Thyroid gland (tissue), 4 donors: ENCODE measurements around the gene RPL15. TPM values are rescaled to one million over a fixed set of nuclear protein-coding genes. Genes with fewer than 3 reads are reported as not detected.
"Not testable (repeated sequence)": the region's sequence is repeated elsewhere in the genome, so short reads cannot be mapped to it uniquely, and the experiment has no call there.

Experiments used
- DNase-seq, 2 donors: peaks; one replicate each; pipeline ENCODE4 v3.0.0-alpha.2; 2019
- H3K27ac ChIP-seq, 3 donors: fragments of 200-600 bp; sonication (generic); 1 replicate in 2 of 3; 2 replicates in 1 of 3; pipeline ENCODE4 v1.5.1; 2016 to 2019; ENCODE audit warnings: mild to moderate bottlenecking in 1 of 3, moderate library complexity in 1 of 3
- H3K27me3 ChIP-seq: fragments of 200-600 bp; sonication (generic); one replicate; pipeline ENCODE4 v1.5.1; 2019
- H3K36me3 ChIP-seq, 2 donors: fragments of 200-600 bp; sonication (generic); one replicate each; pipeline ENCODE4 v1.5.1; 2016 to 2019
- H3K4me1 ChIP-seq, 2 donors: fragments of 200-600 bp; sonication (generic); one replicate each; pipeline ENCODE4 v1.5.1; 2017 to 2019
- H3K4me3 ChIP-seq, 3 donors: fragments of 200-600 bp; sonication (generic); replicated peaks in 1 of 3; 1 replicate in 2 of 3; 2 replicates in 1 of 3; pipeline ENCODE4 v1.5.1; 2016; ENCODE audit warnings: mild to moderate bottlenecking in 1 of 3
- H3K9me3 ChIP-seq: fragments of 200-600 bp; sonication (generic); one replicate; pipeline ENCODE4 v1.5.1; 2017
- POLR2A ChIP-seq, 2 donors: fragments of 450-650 bp; IDR thresholded peaks; one replicate each; pipeline ENCODE4 v1.6.1; 2017; ENCODE audit warnings: antibody characterized with exemption in 2 of 2, mild to moderate bottlenecking in 2 of 2, moderate library complexity in 1 of 2
- WGBS, 2 donors: methylation state at CpG; one replicate each; pipeline ENCODE4 v1.1.5; 2017; 5-methylcytosine and 5-hydroxymethylcytosine counted together
- intact Hi-C: fragments of 100-400 bp; cut with DNase I; formaldehyde crosslinking; loops from one replicate; pipeline ENCODE4 v1.15.1; 2023
- total RNA-seq, 4 donors: library from RNA; depleted of rRNA; stranded (reverse); fragments of >200 nt; gene quantifications; one replicate each; pipeline ENCODE4 v1.2.3, GENCODE V29; 2016
- TF ChIP-seq, protein P1 (sequence below), 6 experiments: fragments of 200-600 bp in 3 of 6; fragments of 450-650 bp in 3 of 6; sonication (generic) in 3 of 6; IDR thresholded peaks; one replicate each; pipeline ENCODE4 v1.5.1; 2016 to 2019; ENCODE audit warnings: antibody characterized with exemption in 6 of 6, mild to moderate bottlenecking in 2 of 6, inconsistent platforms in 1 of 6, moderate library complexity in 1 of 6

The RPL15 gene
- total RNA-seq, 4 donors from 2014 or later, result 1,700 to 2,512 (median 2,310) TPM

DNA sequence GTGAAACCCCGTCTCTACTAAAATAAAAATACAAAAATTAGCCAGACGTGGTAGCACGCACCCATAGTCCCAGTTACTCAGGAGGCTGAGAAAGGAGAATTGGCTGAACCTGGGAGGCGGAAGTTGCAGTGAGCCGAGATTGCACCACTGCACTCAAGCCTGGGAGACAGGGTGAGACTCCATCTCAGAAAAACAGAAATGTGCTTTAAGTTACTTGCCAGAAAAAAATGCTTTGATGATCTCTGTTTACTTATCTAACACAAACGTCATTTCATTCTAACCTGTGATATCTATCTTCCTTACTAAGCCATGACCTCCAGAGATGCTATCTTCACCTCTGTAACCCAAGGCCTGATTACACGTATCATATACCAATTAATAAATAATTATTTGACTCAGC lies 7.6 kb upstream of the RPL15 start:
- intact Hi-C loops, result no loop called here
- no peaks in the 10 kb centered on the region for H3K27me3 ChIP-seq

DNA sequence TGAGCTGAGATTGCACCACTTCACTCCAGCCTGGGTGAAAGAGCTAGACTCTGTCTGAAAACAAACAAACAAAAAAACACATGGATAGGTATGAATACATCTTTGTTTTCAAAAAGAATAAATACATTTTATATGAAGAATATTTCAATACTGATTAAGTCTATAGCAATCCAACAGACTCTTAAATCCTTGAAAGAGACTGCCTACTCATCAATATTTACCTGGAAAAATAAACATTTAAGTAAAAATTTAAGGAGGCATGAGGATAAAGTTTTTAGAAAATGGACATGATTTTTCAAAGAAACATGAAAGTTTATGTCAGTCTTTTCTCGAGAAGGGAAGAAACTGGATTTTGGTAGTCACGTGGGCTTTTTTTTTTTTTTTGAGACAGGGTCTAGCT lies 5.5 kb upstream of the RPL15 start:
- H3K4me3 ChIP-seq, result no peak overlapping the region
- no peaks in the 10 kb centered on the region for H3K9me3 ChIP-seq
- intact Hi-C loops, result no loop called here
- peaks cover 2 to 12% of the 10 kb centered on the region in 2 donors for H3K36me3 ChIP-seq
- DNase-seq, result no peak
- no peaks in the 10 kb centered on the region for H3K27me3 ChIP-seq
- no peak overlapping the region for H3K27ac ChIP-seq
- TF ChIP-seq, protein P1, sequence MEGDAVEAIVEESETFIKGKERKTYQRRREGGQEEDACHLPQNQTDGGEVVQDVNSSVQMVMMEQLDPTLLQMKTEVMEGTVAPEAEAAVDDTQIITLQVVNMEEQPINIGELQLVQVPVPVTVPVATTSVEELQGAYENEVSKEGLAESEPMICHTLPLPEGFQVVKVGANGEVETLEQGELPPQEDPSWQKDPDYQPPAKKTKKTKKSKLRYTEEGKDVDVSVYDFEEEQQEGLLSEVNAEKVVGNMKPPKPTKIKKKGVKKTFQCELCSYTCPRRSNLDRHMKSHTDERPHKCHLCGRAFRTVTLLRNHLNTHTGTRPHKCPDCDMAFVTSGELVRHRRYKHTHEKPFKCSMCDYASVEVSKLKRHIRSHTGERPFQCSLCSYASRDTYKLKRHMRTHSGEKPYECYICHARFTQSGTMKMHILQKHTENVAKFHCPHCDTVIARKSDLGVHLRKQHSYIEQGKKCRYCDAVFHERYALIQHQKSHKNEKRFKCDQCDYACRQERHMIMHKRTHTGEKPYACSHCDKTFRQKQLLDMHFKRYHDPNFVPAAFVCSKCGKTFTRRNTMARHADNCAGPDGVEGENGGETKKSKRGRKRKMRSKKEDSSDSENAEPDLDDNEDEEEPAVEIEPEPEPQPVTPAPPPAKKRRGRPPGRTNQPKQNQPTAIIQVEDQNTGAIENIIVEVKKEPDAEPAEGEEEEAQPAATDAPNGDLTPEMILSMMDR (IDR thresholded peaks at IDR 0.05), result no peak
- 93 to 94% methylated on average over 2 of the region's 2 CpGs for WGBS, 2 donors
- H3K4me1 ChIP-seq, result peaks cover 15 to 19% of the 10 kb centered on the region in 2 donors

More for the DNA sequence above, 7.6 kb upstream of the RPL15 start:
- WGBS, 2 donors, result 95 to 96% methylated on average over 7 of the region's 7 CpGs
- H3K36me3 ChIP-seq, result peaks cover 2 to 12% of the 10 kb centered on the region in 2 donors
- no peak overlapping the region for H3K4me3 ChIP-seq
- no peak for DNase-seq
- TF ChIP-seq POLR2A (IDR thresholded peaks at IDR 0.05), result no peak
- TF ChIP-seq, protein P1 (IDR thresholded peaks at IDR 0.05), result no peak
- no peaks in the 10 kb centered on the region for H3K9me3 ChIP-seq
- H3K27ac ChIP-seq, result no peak overlapping the region
- H3K4me1 ChIP-seq, result peaks cover 0 to 2% of the 10 kb centered on the region in 2 donors

GRCh38 chr3:23912335-23912734 lies 4.6 kb upstream of the RPL15 start:
- H3K36me3 ChIP-seq, result peaks cover 2 to 12% of the 10 kb centered on the region in 2 donors
- intact Hi-C loops, H3K27me3 ChIP-seq, H3K27ac ChIP-seq, DNase-seq, H3K9me3 ChIP-seq, H3K4me3 ChIP-seq: not testable (repeated sequence)
- WGBS, 2 donors, result 94 to 99% methylated on average over 3 of the region's 3 CpGs
- H3K4me1 ChIP-seq, result peaks cover 15 to 19% of the 10 kb centered on the region in 2 donors

- no peaks in the 10 kb centered on the region for H3K9me3 ChIP-seq
- H3K36me3 ChIP-seq, result peaks cover 2 to 12% of the 10 kb centered on the region in 2 donors
- H3K27me3 ChIP-seq, result no peaks in the 10 kb centered on the region
- H3K4me1 ChIP-seq, result peaks cover 19 to 21% of the 10 kb centered on the region in 2 donors
- no peak overlapping the region for H3K27ac ChIP-seq
- H3K4me3 ChIP-seq, result no peak overlapping the region
- WGBS, 2 donors, result 86 to 89% methylated on average over 1 of the region's 1 CpG
- no peak for DNase-seq
- intact Hi-C loops, result no loop called here
- TF ChIP-seq POLR2A (IDR thresholded peaks at IDR 0.05), result no peak
- TF ChIP-seq, protein P1 (IDR thresholded peaks at IDR 0.05), result no peak
Measured at GRCh38 chr3:23913182-23913581, 3.8 kb upstream of the RPL15 start.

DNA sequence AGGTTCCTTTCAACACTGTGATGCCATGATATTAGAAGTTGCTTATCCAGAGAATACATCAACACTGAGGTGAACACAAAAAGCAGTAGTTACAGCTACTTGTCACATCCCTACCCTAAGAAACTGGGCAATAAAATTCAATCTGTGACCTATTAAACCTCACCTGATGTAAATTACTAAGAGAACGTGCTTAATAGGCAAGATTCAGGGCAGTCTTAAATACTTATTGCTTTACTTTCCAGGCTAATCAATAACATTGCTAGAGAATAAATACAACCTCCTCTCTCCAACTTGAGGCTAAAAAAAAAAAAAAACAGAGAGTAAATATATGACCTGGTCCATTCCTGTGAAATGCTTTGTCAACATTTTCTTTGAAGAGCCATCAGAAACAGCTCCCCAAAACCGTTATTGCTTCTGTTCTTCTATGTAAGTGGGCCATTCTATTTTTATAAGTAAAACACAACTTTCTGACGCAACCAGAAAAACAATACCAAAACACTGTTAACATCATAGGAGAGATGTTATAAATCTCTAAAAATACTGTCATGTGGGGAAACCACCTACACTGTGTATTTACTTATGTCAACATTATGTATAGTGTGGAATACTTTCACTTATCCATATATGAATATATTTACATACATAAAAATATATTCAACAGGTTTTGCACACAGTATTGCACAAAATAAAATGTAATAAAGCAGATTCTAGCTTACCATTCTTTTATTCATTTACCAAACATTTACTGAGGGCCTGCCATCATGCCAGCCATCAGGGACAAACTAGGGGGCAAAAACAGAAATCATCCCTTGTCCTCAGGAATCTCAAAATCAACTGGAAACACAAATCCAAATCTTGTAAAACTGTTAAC lies 2.8 kb upstream of the RPL15 start:
- H3K4me1 ChIP-seq, result peaks cover 27 to 29% of the 10 kb centered on the region in 2 donors
- no peak overlapping the region for H3K27ac ChIP-seq
- no peak overlapping the region for H3K4me3 ChIP-seq
- 85 to 86% methylated on average over 3 of the region's 3 CpGs for WGBS, 2 donors
- H3K36me3 ChIP-seq, result peaks cover 9 to 20% of the 10 kb centered on the region in 2 donors
- H3K9me3 ChIP-seq, result no peaks in the 10 kb centered on the region
- intact Hi-C loops, result no loop called here
- no peaks in the 10 kb centered on the region for H3K27me3 ChIP-seq
- no peak for DNase-seq
- TF ChIP-seq POLR2A (IDR thresholded peaks at IDR 0.05), result no peak
- TF ChIP-seq, protein P1 (IDR thresholded peaks at IDR 0.05), result no peak
